Astrocyte (in vitro differentiated cells and primary cell): ENCODE data around the gene RAD51B.

Experiments
- EZH2 ChIP-seq: IDR thresholded peaks from 2 replicates; pipeline ENCODE4 v1.6.1; 2012; ENCODE audit warnings: mild to moderate bottlenecking, low read length, inconsistent platforms; ENCODE audit not compliant: insufficient read depth
- TF ChIP-seq, protein P1 (sequence below): IDR thresholded peaks from 2 replicates; pipeline ENCODE4 v1.5.1; 2011; ENCODE audit warnings: low read depth, mild to moderate bottlenecking, inconsistent platforms, low read length, moderate library complexity; ENCODE audit not compliant: insufficient read depth

DNA sequence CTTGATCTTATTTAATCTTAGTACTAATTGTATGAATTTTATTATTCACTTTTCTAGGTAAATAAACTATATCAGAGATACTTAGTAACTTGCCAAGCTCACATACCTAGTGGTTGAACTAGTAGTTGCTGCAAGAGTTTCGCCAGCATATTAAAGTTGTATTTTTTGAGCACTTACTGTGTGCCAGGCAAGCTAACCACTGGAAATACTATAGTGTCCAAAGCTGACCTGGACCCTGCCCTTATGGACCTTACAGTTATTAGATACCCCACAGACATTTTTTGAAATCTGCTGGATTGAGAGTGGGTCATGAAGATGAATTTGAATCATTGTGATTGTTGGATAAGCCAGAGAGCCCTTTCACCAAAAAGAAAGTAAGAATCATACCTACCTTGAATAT lies 125.0 kb downstream of the RAD51B start:
- TF ChIP-seq, protein P1, sequence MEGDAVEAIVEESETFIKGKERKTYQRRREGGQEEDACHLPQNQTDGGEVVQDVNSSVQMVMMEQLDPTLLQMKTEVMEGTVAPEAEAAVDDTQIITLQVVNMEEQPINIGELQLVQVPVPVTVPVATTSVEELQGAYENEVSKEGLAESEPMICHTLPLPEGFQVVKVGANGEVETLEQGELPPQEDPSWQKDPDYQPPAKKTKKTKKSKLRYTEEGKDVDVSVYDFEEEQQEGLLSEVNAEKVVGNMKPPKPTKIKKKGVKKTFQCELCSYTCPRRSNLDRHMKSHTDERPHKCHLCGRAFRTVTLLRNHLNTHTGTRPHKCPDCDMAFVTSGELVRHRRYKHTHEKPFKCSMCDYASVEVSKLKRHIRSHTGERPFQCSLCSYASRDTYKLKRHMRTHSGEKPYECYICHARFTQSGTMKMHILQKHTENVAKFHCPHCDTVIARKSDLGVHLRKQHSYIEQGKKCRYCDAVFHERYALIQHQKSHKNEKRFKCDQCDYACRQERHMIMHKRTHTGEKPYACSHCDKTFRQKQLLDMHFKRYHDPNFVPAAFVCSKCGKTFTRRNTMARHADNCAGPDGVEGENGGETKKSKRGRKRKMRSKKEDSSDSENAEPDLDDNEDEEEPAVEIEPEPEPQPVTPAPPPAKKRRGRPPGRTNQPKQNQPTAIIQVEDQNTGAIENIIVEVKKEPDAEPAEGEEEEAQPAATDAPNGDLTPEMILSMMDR, result no peak
- no peak for TF ChIP-seq EZH2
